Body of pancreas (tissue), 4 donors: Measurements from ENCODE around the gene ZCCHC2. TPM values are rescaled to one million over a fixed set of nuclear protein-coding genes. Genes with fewer than 3 reads are reported as not detected.

Source experiments
- ATAC-seq: fragments of 150-250 bp; one replicate; pipeline ENCODE4 v1.9.1; 2016
- DNase-seq, 4 donors: peaks; one replicate each; pipeline ENCODE4 v3.0.0-alpha.2; 2019
- H3K27ac ChIP-seq, 4 donors: fragments of 200-600 bp; sonication (generic); 1 replicate in 3 of 4; 2 replicates in 1 of 4; pipeline versions ENCODE4 v1.5.1 to v1.6.1; 2016 to 2019; ENCODE audit warnings: mild to moderate bottlenecking in 1 of 4, mixed read lengths in 1 of 4, moderate library complexity in 1 of 4
- H3K27me3 ChIP-seq, 2 donors: fragments of 200-600 bp; sonication (generic); one replicate each; pipeline ENCODE4 v1.6.0; 2016; ENCODE audit warnings: mild to moderate bottlenecking in 1 of 2
- H3K36me3 ChIP-seq, 2 donors: fragments of 200-600 bp; sonication (generic); replicated peaks in 1 of 2; 2 replicates each; pipeline ENCODE4 v1.5.1; 2016; ENCODE audit warnings: low read depth in 2 of 2; ENCODE audit not compliant: insufficient read depth in 1 of 2
- H3K4me1 ChIP-seq: fragments of 200-600 bp; sonication (generic); one replicate; pipeline ENCODE4 v1.6.0; 2016
- H3K4me3 ChIP-seq, 2 donors: fragments of 200-600 bp; sonication (generic); 1 replicate in 1 of 2; 2 replicates in 1 of 2; pipeline ENCODE4 v1.5.1; 2016 to 2019
- H3K9me3 ChIP-seq, 3 donors: fragments of 200-600 bp; sonication (generic); 1 replicate in 2 of 3; 2 replicates in 1 of 3; pipeline ENCODE4 v1.5.1; 2016
- POLR2A ChIP-seq, 3 donors: fragments of 450-650 bp; IDR thresholded peaks; one replicate each; pipeline ENCODE4 v1.6.1; 2016; ENCODE audit warnings: antibody characterized with exemption in 3 of 3, mild to moderate bottlenecking in 2 of 3
- WGBS, 2 donors: methylation state at CpG; one replicate each; pipeline ENCODE4 v1.1.5; 2017; 5-methylcytosine and 5-hydroxymethylcytosine counted together
- intact Hi-C: fragments of 100-400 bp; cut with DNase I; formaldehyde crosslinking; loops from one replicate; pipeline ENCODE4 v1.15.1; 2023
- total RNA-seq, 2 donors: library from RNA; depleted of rRNA; stranded (reverse); fragments of >200 nt; gene quantifications; one replicate each; pipeline ENCODE4 v1.1.0, GENCODE V29; 2016
- TF ChIP-seq, protein P1 (sequence below), 7 experiments: fragments of 450-650 bp in 4 of 7; fragments of 200-600 bp in 3 of 7; sonication (generic) in 3 of 7; IDR thresholded peaks; one replicate each; pipeline ENCODE4 v1.5.1; 2016 to 2019; ENCODE audit warnings: antibody characterized with exemption in 7 of 7

The ZCCHC2 gene
- total RNA-seq, 2 donors from 2014 or later: 10.4 to 14.2 TPM

DNA sequence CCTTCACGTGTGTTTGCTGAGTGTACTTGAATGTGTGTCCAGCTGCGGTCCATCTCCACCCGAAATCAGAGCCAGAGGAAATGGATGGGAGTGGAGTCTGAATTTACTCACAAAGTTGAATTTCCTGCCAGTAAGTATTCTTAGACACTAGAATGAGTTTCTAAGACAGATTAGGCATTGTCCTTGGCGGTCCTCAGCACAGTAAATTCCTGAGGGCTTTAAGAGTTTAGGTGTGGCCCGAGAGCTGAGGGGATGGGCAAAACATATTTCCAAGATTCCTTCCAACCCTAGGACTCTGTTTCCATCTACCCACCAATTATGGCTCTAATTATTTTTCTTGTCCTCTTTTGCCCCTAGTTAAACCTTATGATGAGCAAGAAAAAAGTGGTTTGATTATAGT, 102.2 kb downstream of the ZCCHC2 start:
- intact Hi-C loops: no loop called here
- H3K4me1 ChIP-seq: no peaks in the 10 kb centered on the region
- H3K27me3 ChIP-seq: no peaks in the 10 kb centered on the region
- H3K4me3 ChIP-seq: no peak overlapping the region
- peak; percentile 59 for ATAC-seq
- no peak for DNase-seq
- H3K36me3 ChIP-seq: no peaks in the 10 kb centered on the region
- H3K9me3 ChIP-seq: no peaks in the 10 kb centered on the region
- 64 to 72% methylated on average over 3 to 5 of the region's 5 CpGs for WGBS, 2 donors
- no peak overlapping the region for H3K27ac ChIP-seq
- TF ChIP-seq POLR2A (IDR thresholded peaks at IDR 0.05): no peak
- TF ChIP-seq, protein P1, sequence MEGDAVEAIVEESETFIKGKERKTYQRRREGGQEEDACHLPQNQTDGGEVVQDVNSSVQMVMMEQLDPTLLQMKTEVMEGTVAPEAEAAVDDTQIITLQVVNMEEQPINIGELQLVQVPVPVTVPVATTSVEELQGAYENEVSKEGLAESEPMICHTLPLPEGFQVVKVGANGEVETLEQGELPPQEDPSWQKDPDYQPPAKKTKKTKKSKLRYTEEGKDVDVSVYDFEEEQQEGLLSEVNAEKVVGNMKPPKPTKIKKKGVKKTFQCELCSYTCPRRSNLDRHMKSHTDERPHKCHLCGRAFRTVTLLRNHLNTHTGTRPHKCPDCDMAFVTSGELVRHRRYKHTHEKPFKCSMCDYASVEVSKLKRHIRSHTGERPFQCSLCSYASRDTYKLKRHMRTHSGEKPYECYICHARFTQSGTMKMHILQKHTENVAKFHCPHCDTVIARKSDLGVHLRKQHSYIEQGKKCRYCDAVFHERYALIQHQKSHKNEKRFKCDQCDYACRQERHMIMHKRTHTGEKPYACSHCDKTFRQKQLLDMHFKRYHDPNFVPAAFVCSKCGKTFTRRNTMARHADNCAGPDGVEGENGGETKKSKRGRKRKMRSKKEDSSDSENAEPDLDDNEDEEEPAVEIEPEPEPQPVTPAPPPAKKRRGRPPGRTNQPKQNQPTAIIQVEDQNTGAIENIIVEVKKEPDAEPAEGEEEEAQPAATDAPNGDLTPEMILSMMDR (IDR thresholded peaks at IDR 0.05): no peak

Other genes starting within 250 kb of the ZCCHC2 start
- gene TNFRSF11A, start 197.7 kb upstream of the ZCCHC2 start, total RNA-seq: 1 to 10 TPM; 3.3 to 3.4 TPM
- gene PHLPP1, start 192.5 kb downstream of the ZCCHC2 start, total RNA-seq: 10 to 100 TPM in 1 of 2 donors, 1 to 10 TPM in 1; 8.6 to 20.8 TPM